ENCODE results near the gene GMCL2.

GMCL2 gene

DNA sequence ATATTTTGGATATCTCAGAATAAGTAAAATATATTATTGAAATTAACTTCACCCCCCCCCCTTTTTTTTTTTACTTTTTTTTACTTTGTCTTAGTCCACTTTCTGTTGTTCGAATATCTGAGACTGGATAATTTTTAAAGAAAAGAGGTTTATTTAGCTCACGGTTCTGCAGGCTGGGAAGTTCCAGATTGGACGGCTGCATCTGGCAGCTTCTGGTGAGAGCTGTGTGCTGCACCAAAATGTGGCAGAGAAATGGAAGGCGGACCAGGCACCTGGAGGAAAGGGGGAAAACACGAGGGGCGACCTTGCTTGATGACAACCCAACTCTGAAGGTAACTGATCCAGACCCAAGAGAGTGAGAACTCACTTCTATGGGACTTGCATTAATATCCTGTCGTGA, 5.6 kb upstream of the GMCL2 start:
- Histone ChIP-seq H3K9me3 (replicated peaks; ENCODE audit: low read length) (no peaks in the 10 kb centered on the region), H3K4me1 (ENCODE audit: control insufficient read depth, insufficient read depth, low read length) (no peaks in the 10 kb centered on the region)

DNA sequence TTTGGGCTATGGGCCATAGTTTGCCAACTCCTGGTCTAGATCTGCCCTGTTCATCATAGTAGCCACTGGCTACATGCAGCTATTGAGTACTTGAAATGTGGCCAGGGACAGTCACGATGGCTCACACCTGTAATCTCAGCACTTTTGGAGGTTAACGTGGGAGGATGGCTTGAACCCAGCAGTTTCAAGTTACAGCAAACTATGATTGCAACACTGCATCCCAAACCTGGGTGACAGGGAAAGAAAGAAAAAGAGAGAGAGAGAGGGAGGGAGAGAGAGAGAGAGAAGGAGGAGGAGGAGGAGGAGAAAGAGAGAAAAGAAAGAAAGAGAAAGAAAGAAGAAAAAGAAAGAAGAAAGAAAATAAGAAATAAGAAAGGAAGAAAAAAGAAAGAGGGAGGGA, 5.1 kb upstream of the GMCL2 start:
- Histone ChIP-seq H3K9me3 (replicated peaks; ENCODE audit: low read length) (no peaks in the 10 kb centered on the region), H3K4me2 (ENCODE audit: low read length) (no peak overlapping the region), H3K36me3 (ENCODE audit: insufficient read depth, low read length) (no peaks in the 10 kb centered on the region), H3K4me3 (ENCODE audit: low read length) (no peak overlapping the region), H3K27me3 (ENCODE audit: control insufficient read depth, insufficient read depth, low read length) (peaks cover 33% of the 10 kb centered on the region), H3K4me1 (ENCODE audit: control insufficient read depth, insufficient read depth, low read length) (no peaks in the 10 kb centered on the region), H3K9ac (ENCODE audit: low read depth, low read length) (no peak overlapping the region)

More for the DNA sequence above, 5.6 kb upstream of the GMCL2 start:
- Histone ChIP-seq H3K36me3 (ENCODE audit: insufficient read depth, low read length) (no peaks in the 10 kb centered on the region), H3K4me2 (ENCODE audit: low read length) (no peak overlapping the region), H3K9ac (ENCODE audit: low read depth, low read length) (no peak overlapping the region), H3K27me3 (ENCODE audit: control insufficient read depth, insufficient read depth, low read length) (peaks cover 33% of the 10 kb centered on the region), H3K4me3 (ENCODE audit: low read length) (no peak overlapping the region)

DNA sequence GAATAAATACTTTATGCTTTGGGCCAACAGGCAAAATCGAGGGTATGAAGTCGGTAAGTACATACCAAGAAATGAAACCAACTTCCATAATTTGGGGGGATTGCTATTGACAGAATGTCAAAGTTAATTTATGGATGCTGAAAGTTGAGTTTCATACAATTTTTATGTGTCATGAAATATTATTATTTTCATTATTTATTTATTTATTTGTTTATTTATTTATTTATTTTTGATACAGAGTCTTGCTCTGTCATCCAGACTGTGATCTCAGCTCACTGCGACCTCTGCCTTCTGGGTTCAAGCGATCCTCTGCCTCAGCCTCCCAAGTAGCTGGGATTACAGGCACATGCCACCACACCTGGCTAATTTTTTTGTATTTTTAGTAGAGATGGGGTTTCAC, 4.5 kb upstream of the GMCL2 start:
- Histone ChIP-seq H3K4me2 (ENCODE audit: low read length) (no peak overlapping the region), H3K9ac (ENCODE audit: low read depth, low read length) (no peak overlapping the region), H3K4me3 (ENCODE audit: low read length) (no peak overlapping the region), H3K27me3 (ENCODE audit: control insufficient read depth, insufficient read depth, low read length) (peaks cover 33% of the 10 kb centered on the region), H3K36me3 (ENCODE audit: insufficient read depth, low read length) (no peaks in the 10 kb centered on the region), H3K4me1 (ENCODE audit: control insufficient read depth, insufficient read depth, low read length) (no peaks in the 10 kb centered on the region), H3K9me3 (replicated peaks; ENCODE audit: low read length) (no peaks in the 10 kb centered on the region)

DNA sequence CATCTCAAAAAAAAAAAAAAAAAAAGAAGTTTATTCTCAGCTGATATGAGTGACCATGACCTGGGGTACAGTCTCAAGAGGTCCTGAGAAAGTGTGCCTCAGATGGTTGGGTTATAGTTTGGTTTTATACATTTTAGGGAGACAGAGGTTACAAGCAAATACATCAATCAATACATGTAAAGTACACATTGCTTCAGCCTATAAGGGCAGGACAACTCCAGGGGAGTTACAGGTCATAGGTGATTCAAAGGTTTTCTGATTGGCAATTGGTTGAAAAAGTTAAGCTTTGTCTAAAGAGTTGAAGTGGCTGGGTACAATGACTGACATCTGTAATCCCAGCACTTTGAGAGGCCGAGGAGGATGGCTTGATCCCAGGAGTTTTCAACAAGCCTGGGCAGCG, 2.3 kb upstream of the GMCL2 start:
- no peaks in the 10 kb centered on the region for H3K9me3 ChIP-seq (replicated peaks; ENCODE audit: low read length)
- H3K27me3 ChIP-seq (ENCODE audit: control insufficient read depth, insufficient read depth, low read length): peaks cover 26% of the 10 kb centered on the region
- no peak overlapping the region for H3K9ac ChIP-seq (ENCODE audit: low read depth, low read length)
- no peaks in the 10 kb centered on the region for H3K36me3 ChIP-seq (ENCODE audit: insufficient read depth, low read length)
- no peak overlapping the region for H3K4me3 ChIP-seq (ENCODE audit: low read length)
- H3K4me1 ChIP-seq (ENCODE audit: control insufficient read depth, insufficient read depth, low read length): no peaks in the 10 kb centered on the region
- H3K4me2 ChIP-seq (ENCODE audit: low read length): no peak overlapping the region

DNA sequence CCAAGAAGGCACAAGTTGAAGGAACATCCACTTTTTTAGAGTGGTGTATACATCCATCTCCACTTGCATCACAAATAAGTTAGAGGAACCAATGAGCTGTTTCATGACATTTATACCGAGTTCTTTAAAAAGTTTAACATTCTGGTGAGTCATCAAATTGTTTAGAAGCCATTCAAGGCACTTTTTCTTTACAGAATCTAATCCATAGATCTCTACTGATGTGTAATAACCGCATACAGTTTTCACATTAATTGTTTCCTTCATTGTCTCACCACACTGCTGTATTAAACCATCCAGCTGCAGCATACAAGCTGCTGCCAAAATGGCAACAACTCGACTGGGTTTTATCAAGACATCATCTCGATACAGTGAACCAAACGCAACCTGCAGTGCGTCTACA, 744 bp downstream of the GMCL2 start:
- peaks cover 11% of the 10 kb centered on the region for H3K27me3 ChIP-seq (ENCODE audit: control insufficient read depth, insufficient read depth, low read length)
- no peak overlapping the region for H3K4me3 ChIP-seq (ENCODE audit: low read length)
- no peaks in the 10 kb centered on the region for H3K9me3 ChIP-seq (replicated peaks; ENCODE audit: low read length)
- no peak overlapping the region for H3K4me2 ChIP-seq (ENCODE audit: low read length)
- H3K4me1 ChIP-seq (ENCODE audit: control insufficient read depth, insufficient read depth, low read length): no peaks in the 10 kb centered on the region
- H3K36me3 ChIP-seq (ENCODE audit: insufficient read depth, low read length): no peaks in the 10 kb centered on the region
- H3K9ac ChIP-seq (ENCODE audit: low read depth, low read length): no peak overlapping the region

DNA sequence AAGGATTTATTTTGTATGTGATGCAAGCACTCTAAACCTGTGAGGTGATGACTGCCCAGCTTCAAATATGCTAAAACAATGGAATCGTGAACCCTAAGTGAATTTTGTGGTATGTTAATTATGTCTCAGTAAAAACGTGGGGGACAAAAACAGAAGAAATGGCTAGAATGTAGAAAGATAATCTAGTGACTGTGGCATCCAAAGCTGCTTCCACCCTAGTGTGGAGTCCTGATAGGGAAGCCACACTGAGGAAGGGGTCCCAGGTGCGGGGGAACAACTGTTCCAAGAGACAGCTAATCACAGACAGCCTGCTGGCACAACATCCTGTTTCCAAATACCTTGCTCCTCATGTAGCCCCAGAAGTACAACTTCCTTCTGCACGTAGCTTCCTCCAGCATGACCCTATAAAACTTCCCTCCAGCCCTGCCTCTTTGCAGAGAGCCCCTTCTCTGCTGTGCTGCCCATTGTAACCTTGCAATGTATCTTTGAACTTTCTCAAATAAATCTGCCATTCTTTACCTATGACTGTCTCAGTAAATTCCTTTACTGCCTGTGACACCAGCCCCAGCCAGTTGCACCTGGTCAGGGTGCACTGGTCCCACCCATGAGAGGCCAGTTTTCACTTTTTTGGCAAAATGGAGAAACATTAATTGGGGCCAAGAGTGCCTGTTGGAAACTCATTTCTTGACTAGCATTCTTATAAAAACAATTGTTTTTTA, 4.9 kb downstream of the GMCL2 start:
- Histone ChIP-seq H3K4me3 (ENCODE audit: low read length) (no peak overlapping the region), H3K4me1 (ENCODE audit: control insufficient read depth, insufficient read depth, low read length) (no peaks in the 10 kb centered on the region), H3K9ac (ENCODE audit: low read depth, low read length) (no peak overlapping the region), H3K36me3 (ENCODE audit: insufficient read depth, low read length) (no peaks in the 10 kb centered on the region), H3K27me3 (ENCODE audit: control insufficient read depth, insufficient read depth, low read length) (peaks cover 17% of the 10 kb centered on the region), H3K9me3 (replicated peaks; ENCODE audit: low read length) (peaks cover 4% of the 10 kb centered on the region), H3K4me2 (ENCODE audit: low read length) (no peak overlapping the region)

DNA sequence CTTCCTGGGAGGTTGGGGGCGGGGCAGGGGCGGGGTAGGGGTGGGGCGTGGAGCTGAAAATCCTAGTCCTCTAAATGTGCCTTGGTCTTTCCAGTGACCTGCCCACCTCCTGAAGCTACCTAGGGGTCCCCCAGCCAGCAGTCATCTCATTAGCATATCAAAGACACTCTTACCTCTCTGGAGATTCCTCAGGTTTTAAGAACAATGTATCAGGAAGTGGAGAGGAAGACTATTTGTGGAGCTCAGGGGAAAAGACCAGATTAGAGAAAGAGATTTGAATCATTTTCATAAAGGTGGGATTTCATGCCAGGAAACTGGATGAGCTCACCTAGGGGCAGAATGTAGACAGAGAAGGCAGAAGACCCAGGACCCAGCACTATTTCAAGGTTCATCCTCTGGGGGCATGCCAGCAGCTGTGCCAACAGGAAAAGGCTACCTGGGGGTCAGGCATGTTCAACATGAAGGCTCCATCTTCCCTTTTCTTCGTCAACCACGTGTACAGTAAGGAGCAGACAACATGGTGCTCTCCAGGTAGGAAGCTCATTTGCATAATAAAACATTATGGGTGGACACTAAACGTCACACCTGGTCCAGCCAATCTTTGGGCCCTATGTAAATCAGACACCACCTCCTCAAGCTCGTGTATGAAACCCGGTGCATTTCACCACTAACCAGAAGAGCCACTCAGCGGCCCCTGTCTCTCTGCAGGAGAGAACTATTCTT, 6.9 kb downstream of the GMCL2 start:
- Histone ChIP-seq H3K27me3 (ENCODE audit: control insufficient read depth, insufficient read depth, low read length) (peaks cover 17% of the 10 kb centered on the region), H3K9ac (ENCODE audit: low read depth, low read length) (no peak overlapping the region), H3K4me3 (ENCODE audit: low read length) (no peak overlapping the region), H3K9me3 (replicated peaks; ENCODE audit: low read length) (peaks cover 4% of the 10 kb centered on the region), H3K4me2 (ENCODE audit: low read length) (no peak overlapping the region), H3K4me1 (ENCODE audit: control insufficient read depth, insufficient read depth, low read length) (no peaks in the 10 kb centered on the region), H3K36me3 (ENCODE audit: insufficient read depth, low read length) (no peaks in the 10 kb centered on the region)

DNA sequence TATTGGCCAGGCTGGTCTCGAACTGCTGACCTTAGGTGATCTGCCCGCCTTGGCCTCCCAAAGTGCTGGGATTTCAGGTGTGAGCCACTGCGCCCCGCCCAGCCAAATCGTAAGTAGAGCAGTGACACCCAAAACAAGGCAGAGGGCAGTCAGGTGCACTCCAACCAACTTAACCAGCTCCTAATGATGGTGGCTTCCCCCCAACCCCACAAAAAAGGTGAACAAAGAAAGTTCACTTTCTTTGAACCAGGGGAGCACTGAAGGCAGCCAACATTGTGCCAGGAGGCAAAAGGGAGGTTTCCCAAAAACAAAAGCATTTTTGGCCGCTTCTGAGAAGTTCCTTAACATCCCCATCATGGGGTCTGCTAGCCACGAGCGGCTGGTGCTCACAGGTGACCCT, 9.6 kb downstream of the GMCL2 start:
- Histone ChIP-seq H3K4me2 (ENCODE audit: low read length) (no peak overlapping the region), H3K36me3 (ENCODE audit: insufficient read depth, low read length) (no peaks in the 10 kb centered on the region), H3K4me3 (ENCODE audit: low read length) (no peak overlapping the region), H3K4me1 (ENCODE audit: control insufficient read depth, insufficient read depth, low read length) (no peaks in the 10 kb centered on the region), H3K9ac (ENCODE audit: low read depth, low read length) (no peak overlapping the region), H3K9me3 (replicated peaks; ENCODE audit: low read length) (peaks cover 4% of the 10 kb centered on the region), H3K27me3 (ENCODE audit: control insufficient read depth, insufficient read depth, low read length) (peaks cover 8% of the 10 kb centered on the region)

DNA sequence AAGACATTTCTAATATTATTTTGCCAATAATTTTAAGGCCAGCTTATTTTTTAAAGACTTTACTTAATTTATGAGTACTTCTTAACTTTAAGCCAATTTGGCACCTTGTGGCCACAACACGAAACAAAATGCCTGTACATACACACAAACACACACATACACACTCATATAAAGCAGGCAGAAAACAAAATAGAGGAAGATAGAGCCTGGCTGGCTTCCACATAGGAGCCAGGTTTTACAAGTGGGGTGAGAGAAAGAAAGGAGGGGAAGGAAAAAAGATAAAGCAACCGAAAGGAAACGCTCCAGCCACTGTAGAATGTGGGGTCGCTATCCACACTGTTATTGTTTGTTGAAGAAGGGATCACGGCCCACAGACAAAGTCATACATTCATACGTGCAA, 10.4 kb downstream of the GMCL2 start:
- H3K9me3 ChIP-seq (replicated peaks; ENCODE audit: low read length): peaks cover 4% of the 10 kb centered on the region
- H3K4me1 ChIP-seq (ENCODE audit: control insufficient read depth, insufficient read depth, low read length): no peaks in the 10 kb centered on the region
- H3K4me2 ChIP-seq (ENCODE audit: low read length): no peak overlapping the region
- H3K4me3 ChIP-seq (ENCODE audit: low read length): no peak overlapping the region
- no peaks in the 10 kb centered on the region for H3K36me3 ChIP-seq (ENCODE audit: insufficient read depth, low read length)
- H3K27me3 ChIP-seq (ENCODE audit: control insufficient read depth, insufficient read depth, low read length): peaks cover 6% of the 10 kb centered on the region
- H3K9ac ChIP-seq (ENCODE audit: low read depth, low read length): no peak overlapping the region

DNA sequence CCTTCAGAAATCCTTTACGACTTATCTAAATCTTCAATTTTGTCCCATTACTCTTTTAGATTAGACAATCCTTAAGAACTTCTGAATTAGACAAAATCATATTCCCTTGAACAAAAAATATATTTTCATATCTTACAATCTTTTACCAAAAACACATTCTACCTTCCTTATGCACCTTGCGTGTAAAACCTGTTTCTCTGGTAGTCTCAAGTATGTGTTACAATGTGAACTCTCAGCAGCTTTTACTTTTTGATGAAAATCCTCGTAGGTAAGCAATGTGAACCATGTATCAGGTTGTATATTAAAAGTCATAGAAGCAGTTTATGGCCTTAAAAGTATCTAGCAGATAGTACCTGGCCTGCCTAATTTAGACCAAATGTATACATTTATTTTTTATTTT, 12.7 kb downstream of the GMCL2 start:
- H3K4me3 ChIP-seq (ENCODE audit: low read length): no peak overlapping the region
- H3K4me1 ChIP-seq (ENCODE audit: control insufficient read depth, insufficient read depth, low read length): no peaks in the 10 kb centered on the region

DNA sequence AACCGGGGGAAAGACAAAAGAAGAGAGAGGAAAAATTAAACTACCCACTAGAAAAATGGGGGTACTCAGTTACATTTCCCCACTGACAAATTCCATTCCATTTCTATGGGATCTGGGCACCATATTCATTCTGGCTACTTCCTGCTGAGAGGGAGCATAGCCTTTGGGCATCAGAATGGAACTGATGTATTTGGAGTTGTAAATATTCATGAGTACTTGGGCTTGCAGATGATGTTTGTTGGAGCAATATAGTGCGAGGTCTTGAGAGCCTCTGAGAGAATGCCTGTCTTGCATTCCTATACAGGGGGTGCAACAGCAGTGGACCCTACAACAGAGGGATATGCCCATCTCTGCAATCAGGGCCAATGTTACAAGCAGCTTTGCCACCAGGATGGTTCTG, 16.7 kb downstream of the GMCL2 start:
- no peaks in the 10 kb centered on the region for H3K36me3 ChIP-seq (ENCODE audit: insufficient read depth, low read length)
- H3K4me3 ChIP-seq (ENCODE audit: low read length): no peak overlapping the region
- no peaks in the 10 kb centered on the region for H3K4me1 ChIP-seq (ENCODE audit: control insufficient read depth, insufficient read depth, low read length)
- peaks cover 27% of the 10 kb centered on the region for H3K27me3 ChIP-seq (ENCODE audit: control insufficient read depth, insufficient read depth, low read length)
- H3K4me2 ChIP-seq (ENCODE audit: low read length): no peak overlapping the region
- no peak overlapping the region for H3K9ac ChIP-seq (ENCODE audit: low read depth, low read length)
- H3K9me3 ChIP-seq (replicated peaks; ENCODE audit: low read length): no peaks in the 10 kb centered on the region

More for the DNA sequence above, 12.7 kb downstream of the GMCL2 start:
- H3K9ac ChIP-seq (ENCODE audit: low read depth, low read length): no peak overlapping the region
- H3K4me2 ChIP-seq (ENCODE audit: low read length): no peak overlapping the region
- H3K9me3 ChIP-seq (replicated peaks; ENCODE audit: low read length): peaks cover under 1% of the 10 kb centered on the region
- H3K36me3 ChIP-seq (ENCODE audit: insufficient read depth, low read length): no peaks in the 10 kb centered on the region
- peaks cover 5% of the 10 kb centered on the region for H3K27me3 ChIP-seq (ENCODE audit: control insufficient read depth, insufficient read depth, low read length)

DNA sequence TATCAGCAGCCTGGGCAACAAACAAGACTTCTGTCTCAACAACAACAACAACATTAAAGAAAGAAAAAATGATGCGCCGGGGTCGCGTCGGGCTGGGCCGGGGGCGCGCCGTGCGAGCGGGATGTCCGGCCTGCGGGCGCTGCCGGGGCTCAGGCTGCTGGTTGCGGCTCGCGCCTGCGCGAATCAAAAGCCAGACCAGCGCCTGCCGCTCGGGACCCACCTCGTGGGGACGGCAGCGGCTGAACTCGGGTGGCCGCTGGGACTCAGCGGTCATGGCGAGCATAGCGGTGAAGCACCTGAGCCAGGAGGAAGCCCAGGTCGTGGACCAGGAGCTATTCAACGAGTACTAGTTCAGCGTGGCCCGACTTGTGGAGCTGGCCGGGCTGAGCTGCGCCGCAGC, 21.6 kb downstream of the GMCL2 start:
- Histone ChIP-seq H3K4me3 (ENCODE audit: low read length) (no peak overlapping the region), H3K9ac (ENCODE audit: low read depth, low read length) (no peak overlapping the region), H3K9me3 (replicated peaks; ENCODE audit: low read length) (no peaks in the 10 kb centered on the region), H3K4me1 (ENCODE audit: control insufficient read depth, insufficient read depth, low read length) (peaks cover 2% of the 10 kb centered on the region), H3K36me3 (ENCODE audit: insufficient read depth, low read length) (no peaks in the 10 kb centered on the region), H3K27me3 (ENCODE audit: control insufficient read depth, insufficient read depth, low read length) (peaks cover 48% of the 10 kb centered on the region), H3K4me2 (ENCODE audit: low read length) (no peak overlapping the region)
